ENCODE results near the gene IGSF6.
"Not testable (repeated sequence)": the region's sequence is repeated elsewhere in the genome, so short reads cannot be mapped to it uniquely, and the experiment has no call there.

The IGSF6 gene

DNA sequence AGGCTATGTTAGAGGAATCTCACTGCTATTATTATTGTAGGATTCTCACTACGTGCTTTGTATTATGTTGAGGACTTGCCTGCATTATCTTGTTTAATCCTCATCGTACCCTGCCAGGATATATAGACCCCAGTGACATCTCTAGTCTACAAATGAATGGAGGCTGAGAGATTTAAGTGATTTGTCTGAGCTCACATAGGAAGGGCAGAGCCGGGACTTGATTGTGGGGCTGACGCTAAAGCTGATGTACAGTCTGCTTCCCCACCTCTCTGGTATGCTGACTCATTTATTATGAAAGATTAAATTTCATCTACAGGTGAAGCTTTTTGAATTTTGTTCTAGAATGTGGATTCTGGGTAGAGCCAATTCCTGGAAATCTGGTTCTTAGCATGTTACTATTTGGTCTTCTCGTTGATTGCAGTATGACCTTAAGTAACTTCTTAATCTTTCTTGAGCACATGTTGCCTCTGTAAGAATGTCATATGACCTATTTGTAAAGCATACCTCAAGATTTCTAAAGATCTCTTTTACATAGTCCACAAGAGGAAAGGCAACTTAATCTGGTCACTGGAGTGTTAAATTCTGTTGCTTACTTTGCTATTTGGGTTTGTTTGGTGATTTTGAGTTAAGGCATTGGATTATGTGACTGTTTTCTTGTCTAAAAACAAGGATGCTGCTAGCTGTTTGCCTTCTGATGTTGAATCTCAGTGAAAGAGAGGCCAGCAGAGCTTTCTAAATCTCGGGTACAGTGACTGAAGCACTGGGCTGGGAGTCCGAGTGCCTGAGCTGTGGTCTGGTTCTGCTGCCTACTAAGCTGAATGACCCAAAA, 40.6 kb downstream of the IGSF6 start:
- peaks cover 5% of the 10 kb centered on the region for H3K36me3 Mint-ChIP-seq
- no peak for ATAC-seq (ENCODE audit: low read depth)
- H3K4me3 Mint-ChIP-seq = no peak overlapping the region
- H3K9me3 Mint-ChIP-seq = no peaks in the 10 kb centered on the region
- DNase-seq (ENCODE audit: low spot score in 2 of 2) = no peak
- H3K27ac Mint-ChIP-seq = no peak overlapping the region
- H3K4me1 Mint-ChIP-seq = peaks cover 29% of the 10 kb centered on the region
- H3K27me3 Mint-ChIP-seq = no peaks in the 10 kb centered on the region

DNA sequence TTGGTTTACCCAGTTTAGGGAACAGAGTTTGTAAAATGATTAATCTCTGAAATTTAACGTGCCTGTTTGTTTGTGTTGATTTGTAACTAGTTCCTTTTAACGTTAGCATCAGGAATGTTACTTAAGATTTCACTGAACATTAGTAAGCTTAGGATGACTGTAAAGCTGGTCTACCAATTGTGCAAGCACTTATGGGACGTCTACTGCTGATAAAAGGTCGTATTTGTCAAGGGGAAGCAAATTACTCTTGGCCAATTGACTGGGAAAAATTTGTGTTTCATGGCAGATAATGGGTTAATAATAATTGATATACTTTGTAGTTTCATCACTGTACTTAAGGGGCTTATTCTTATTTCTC, 41.2 kb downstream of the IGSF6 start:
- DNase-seq (ENCODE audit: low spot score in 2 of 2) = no peak
- no peak overlapping the region for H3K27ac Mint-ChIP-seq
- ATAC-seq (ENCODE audit: low read depth) = no peak
- H3K4me1 Mint-ChIP-seq = peaks cover 28% of the 10 kb centered on the region
- no peak overlapping the region for H3K4me3 Mint-ChIP-seq
- no peaks in the 10 kb centered on the region for H3K9me3 Mint-ChIP-seq
- H3K36me3 Mint-ChIP-seq = peaks cover 5% of the 10 kb centered on the region
- H3K27me3 Mint-ChIP-seq = no peaks in the 10 kb centered on the region

DNA sequence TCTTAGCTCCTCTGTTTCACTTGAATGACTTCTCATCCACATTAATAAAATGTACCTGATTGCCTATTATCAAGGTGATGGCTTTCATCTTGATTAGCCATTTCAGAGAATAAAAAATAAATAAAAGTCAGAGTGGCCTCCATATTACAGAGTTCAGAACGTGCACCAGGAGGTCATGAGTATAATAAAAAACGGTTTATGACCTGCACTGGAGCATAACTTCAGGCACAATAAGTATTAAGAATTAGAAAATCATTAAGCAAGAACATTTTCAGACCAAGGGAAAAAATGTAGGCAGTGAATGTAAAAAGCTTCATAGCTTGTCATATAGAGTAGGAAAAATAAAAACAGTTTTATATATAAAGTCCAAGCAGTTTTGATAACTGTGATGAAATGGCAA, 41.6 kb downstream of the IGSF6 start:
- Mint-ChIP-seq H3K9me3 (no peaks in the 10 kb centered on the region), H3K27ac (no peak overlapping the region), H3K27me3 (no peaks in the 10 kb centered on the region), H3K36me3 (peaks cover 5% of the 10 kb centered on the region), H3K4me3 (no peak overlapping the region), H3K4me1 (peaks cover 24% of the 10 kb centered on the region)
- DNase-seq (ENCODE audit: low spot score in 2 of 2) (no peak), ATAC-seq (ENCODE audit: low read depth) (no peak)

DNA sequence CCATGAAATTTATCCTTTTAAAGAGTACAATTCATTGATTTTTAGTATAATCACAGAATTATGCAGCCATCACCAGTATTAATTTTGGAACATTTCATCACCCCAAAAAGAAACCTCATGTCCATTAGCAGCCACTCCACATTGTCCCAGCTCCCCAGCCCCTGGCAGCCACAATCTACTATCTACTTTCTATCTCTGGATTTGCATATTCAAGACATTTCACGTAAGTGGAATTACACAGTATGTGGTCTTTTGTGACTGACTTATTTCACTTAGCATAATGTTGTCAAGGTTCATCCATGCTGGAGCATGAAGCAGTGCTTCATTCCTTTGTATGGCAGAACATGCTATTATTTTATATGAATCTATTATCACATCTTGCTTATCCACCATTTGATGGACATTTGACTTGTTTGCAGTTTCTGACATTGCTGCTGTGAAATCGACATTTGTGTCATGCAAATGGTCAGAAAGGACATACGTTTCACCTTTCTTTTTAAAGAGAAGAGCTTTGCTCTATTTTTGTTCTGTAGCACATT, 42.3 kb downstream of the IGSF6 start:
- H3K4me3 Mint-ChIP-seq = no peak overlapping the region
- H3K4me1 Mint-ChIP-seq = peaks cover 22% of the 10 kb centered on the region
- H3K9me3 Mint-ChIP-seq = no peaks in the 10 kb centered on the region
- ATAC-seq (ENCODE audit: low read depth) (no peak), DNase-seq (ENCODE audit: low spot score in 2 of 2) (no peak)
- H3K36me3 Mint-ChIP-seq = peaks cover 4% of the 10 kb centered on the region
- no peak overlapping the region for H3K27ac Mint-ChIP-seq
- no peaks in the 10 kb centered on the region for H3K27me3 Mint-ChIP-seq

DNA sequence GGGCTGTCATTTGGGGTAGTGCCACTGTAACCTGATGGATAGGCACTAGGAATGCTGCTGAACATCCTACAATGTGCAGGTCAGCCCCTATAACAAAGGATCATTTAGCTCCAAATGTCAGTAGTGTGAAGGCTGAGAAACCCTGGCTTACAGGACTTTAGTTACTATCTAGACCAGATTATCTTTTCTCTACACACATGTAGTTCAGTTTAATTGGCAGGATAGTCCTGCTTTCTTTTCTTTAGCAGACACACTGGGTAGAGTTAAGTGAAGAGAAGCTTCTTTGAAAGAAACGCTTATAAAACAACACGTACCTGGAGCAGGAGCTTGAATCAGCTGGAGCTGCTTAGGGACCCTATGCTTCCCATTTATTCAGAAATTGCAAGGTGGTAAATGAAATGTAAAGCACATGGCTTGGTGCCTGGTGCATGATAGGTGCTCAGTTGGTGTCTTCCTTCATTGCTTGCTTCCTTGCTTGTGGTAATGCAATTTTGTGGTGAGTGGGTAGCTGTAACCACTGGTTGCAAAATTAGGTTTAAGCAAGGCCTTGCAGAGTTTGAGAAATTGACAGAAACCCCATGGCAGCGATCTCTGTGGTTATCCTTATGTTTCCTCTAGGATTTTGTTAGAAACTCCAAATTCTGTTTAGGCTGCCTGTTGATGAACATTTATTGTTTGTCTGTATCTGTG, 43.6 kb downstream of the IGSF6 start:
- peaks cover 26% of the 10 kb centered on the region for H3K4me1 Mint-ChIP-seq
- no peak overlapping the region for H3K4me3 Mint-ChIP-seq
- no peak for ATAC-seq (ENCODE audit: low read depth)

DNA sequence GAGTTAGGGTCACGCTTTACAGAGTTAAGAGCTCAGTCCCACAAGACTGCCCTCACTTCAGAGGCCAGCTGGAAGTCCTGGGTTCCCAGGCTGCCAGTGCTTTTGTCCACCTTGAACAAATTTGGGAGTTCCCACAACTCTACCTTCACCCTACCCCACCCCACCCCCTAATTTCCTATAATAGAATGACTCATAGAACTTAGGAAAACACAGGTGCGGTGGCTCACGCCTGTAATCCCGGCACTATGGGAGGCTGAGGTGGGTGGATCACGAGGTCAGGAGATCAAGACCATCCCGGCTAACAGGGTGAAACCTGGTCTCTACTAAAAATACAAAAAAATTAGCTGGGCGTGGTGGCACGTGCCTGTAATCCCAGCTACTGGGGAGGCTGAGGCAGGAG, 46.6 kb downstream of the IGSF6 start:
- not testable (repeated sequence) for H3K9me3 Mint-ChIP-seq; DNase-seq (ENCODE audit: low spot score in 2 of 2); H3K4me3 Mint-ChIP-seq; H3K27ac Mint-ChIP-seq; H3K27me3 Mint-ChIP-seq; ATAC-seq (ENCODE audit: low read depth); H3K36me3 Mint-ChIP-seq
- peaks cover 35% of the 10 kb centered on the region for H3K4me1 Mint-ChIP-seq

More for the DNA sequence above, 43.6 kb downstream of the IGSF6 start:
- DNase-seq (ENCODE audit: low spot score in 2 of 2) = no peak
- Mint-ChIP-seq H3K27me3 (no peaks in the 10 kb centered on the region), H3K27ac (peak overlapping the region; percentile 40), H3K36me3 (no peaks in the 10 kb centered on the region), H3K9me3 (no peaks in the 10 kb centered on the region)

DNA sequence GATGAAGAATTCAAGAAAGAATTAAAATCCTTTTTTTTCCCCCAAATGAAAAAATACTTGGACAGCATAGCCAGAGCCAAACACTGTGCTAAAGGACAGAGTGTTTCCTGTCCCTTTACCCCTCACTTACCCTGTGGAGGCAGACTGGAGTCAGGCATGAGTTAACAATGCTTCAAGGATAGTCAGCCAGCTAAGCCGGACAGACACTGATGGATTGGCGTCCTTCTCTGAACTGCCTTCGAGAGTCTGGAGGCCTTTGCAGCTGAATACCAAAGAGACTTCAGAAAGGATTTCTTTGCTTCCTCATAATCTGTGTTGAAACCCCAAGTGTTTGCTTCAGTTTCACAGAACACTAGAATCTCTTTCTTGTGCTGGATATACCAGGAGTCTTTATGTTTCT, 48.5 kb downstream of the IGSF6 start:
- no peaks in the 10 kb centered on the region for H3K27me3 Mint-ChIP-seq
- DNase-seq (ENCODE audit: low spot score in 2 of 2) (no peak), ATAC-seq (ENCODE audit: low read depth) (no peak)
- no peak overlapping the region for H3K27ac Mint-ChIP-seq
- no peaks in the 10 kb centered on the region for H3K36me3 Mint-ChIP-seq
- H3K9me3 Mint-ChIP-seq = no peaks in the 10 kb centered on the region
- no peak overlapping the region for H3K4me3 Mint-ChIP-seq
- peaks cover 28% of the 10 kb centered on the region for H3K4me1 Mint-ChIP-seq

DNA sequence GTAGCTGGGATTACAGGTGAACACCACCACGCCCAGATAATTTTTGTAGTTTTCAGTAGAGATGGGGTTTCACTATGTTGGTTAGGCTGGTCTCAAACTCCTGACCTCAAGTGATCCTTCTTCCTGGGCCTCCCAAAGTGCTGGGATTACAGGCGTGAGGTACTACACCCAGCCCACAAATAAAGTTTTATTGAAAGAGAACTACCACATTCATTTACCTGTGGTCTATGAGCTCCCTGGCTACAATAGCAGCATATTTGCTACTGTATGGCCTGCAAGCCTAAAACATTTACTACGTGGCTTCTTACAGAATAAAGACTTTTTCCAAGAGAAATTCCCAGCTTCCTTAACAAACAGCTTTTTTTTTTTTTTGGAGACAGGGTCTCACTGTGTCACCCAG, 49.6 kb downstream of the IGSF6 start:
- no peaks in the 10 kb centered on the region for H3K9me3 Mint-ChIP-seq
- no peak for DNase-seq (ENCODE audit: low spot score in 2 of 2)
- H3K4me3 Mint-ChIP-seq = no peak overlapping the region
- no peak for ATAC-seq (ENCODE audit: low read depth)
- H3K36me3 Mint-ChIP-seq = no peaks in the 10 kb centered on the region
- H3K4me1 Mint-ChIP-seq = peaks cover 29% of the 10 kb centered on the region
- no peak overlapping the region for H3K27ac Mint-ChIP-seq
- no peaks in the 10 kb centered on the region for H3K27me3 Mint-ChIP-seq

DNA sequence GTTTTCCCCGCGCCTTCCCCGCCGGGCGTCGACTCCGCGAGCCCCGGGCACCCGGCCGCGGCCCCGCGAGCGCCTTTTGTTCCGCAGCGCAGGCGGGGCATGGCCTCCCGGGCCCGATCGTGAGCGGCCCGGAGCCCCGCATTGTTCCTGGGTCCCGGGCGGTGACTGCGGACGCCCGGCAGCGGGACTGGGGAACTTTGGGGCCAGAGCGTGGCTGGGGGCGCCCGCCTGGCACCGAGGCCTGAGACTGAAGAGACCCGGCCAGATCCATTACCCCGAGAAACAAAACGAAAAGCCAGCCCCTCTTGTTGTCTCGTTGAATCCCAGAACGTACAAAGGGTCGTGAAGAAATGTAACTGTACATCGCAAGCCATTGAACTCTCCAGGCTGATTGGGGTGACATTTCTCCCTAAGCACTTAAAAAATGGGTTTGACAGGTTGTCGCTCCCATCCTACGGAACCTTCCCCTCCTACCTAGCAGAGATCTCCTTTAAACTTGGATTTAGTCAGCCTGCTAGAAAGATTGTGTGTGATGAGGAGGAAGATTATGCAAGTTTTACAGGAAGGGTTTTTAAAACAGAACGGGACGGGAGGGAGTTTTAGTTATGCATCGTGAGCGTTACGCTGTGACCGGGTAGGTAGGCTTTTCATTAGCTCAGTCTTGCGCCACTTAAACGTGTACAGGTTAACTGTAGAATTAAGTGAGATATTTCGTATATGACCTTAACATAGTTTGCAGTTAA, 52.2 kb downstream of the IGSF6 start:
- DNase-seq (ENCODE audit: low spot score in 2 of 2) = peak; percentile 23 to 51
- H3K36me3 Mint-ChIP-seq = no peaks in the 10 kb centered on the region
- ATAC-seq (ENCODE audit: low read depth) = peak; percentile 26
- peak overlapping the region; percentile 96 for H3K27ac Mint-ChIP-seq
- H3K4me3 Mint-ChIP-seq = peak overlapping the region; percentile 93
- no peaks in the 10 kb centered on the region for H3K9me3 Mint-ChIP-seq
- no peaks in the 10 kb centered on the region for H3K27me3 Mint-ChIP-seq
- peaks cover 31% of the 10 kb centered on the region for H3K4me1 Mint-ChIP-seq

DNA sequence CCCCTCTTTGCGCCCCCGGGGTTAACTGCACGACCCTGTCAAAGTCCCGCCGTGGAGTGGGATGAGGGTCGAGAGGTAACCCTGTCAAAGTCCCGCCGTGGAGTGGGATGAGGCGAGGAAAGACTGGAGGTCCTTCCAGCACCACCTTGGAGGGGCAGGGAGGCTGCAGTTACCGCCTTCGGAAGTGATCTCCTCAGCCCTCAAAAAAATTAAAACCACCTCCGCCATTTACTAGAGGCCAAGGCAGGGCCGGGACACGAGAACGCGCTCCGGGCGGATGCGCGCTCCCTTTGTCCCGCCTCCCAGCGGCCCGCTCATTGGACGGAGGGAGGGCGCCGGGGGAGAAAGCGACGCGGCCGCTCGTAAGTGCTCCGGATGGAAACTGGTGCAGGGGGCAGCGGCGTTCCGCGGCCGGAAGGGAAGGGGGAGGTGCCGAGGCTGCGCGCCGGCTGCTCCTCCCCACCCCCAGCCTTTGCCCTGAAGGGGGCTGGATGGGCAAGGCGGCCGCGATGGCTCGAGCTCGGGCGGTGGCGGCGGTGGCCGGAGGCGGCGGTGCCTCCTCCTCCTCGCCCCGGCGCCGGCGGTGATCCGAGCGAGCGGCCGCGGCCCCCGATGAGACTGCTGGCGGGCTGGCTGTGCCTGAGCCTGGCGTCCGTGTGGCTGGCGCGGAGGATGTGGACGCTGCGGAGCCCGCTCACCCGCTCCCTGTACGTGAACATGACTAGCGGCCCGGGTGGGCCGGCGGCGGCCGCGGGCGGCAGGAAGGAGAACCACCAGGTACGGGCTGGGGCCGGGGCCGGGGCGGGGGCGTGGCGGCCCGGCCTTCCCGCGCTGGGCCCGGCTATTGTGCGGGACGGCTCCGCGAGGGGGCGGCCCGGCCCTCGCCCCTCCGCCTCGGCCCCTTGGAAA, 53.0 kb downstream of the IGSF6 start, which contains the start of gene METTL9:
Gene METTL9 (plus strand): TSS at position 456 of the 909 bp plus-strand sequence. CDS start 157 bp downstream, at position 613.
- DNase-seq (ENCODE audit: low spot score in 2 of 2) (peak; percentile 94 to 97), ATAC-seq (ENCODE audit: low read depth) (peak; percentile 88)
- Mint-ChIP-seq H3K36me3 (no peaks in the 10 kb centered on the region), H3K27me3 (no peaks in the 10 kb centered on the region), H3K27ac (peak within 1 kb of the TSS; percentile 96), H3K4me3 (peak within 1 kb of the TSS; percentile 93), H3K9me3 (no peaks in the 10 kb centered on the region), H3K4me1 (peaks cover 29% of the 10 kb centered on the region)

DNA sequence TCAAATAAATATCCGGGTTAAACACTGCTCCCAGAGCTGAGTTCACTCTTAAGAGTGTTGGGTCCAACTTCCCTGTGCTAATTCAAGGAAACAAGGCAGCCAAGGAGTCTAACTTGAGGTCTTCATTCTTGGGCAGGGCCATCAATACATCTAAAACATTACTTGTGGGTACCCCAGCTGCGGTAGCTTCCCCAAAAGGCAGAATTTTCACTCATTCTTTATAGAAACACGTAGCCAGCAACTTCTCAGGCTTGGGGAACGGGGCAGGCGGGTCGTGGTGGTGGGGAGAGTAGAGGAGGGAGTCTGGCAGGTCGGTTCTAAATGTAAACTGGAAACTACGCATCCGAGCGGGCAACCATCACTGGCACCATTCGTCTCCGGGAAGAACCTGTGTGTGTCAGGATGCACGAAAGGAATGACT, 53.7 kb downstream of the IGSF6 start:
- peak overlapping the region; percentile 95 for H3K27ac Mint-ChIP-seq
- peak; percentile 2 for ATAC-seq (ENCODE audit: low read depth)
- H3K4me1 Mint-ChIP-seq = peaks cover 26% of the 10 kb centered on the region
- no peak for DNase-seq (ENCODE audit: low spot score in 2 of 2)
- no peaks in the 10 kb centered on the region for H3K36me3 Mint-ChIP-seq
- peak overlapping the region; percentile 91 for H3K4me3 Mint-ChIP-seq
- no peaks in the 10 kb centered on the region for H3K9me3 Mint-ChIP-seq
- no peaks in the 10 kb centered on the region for H3K27me3 Mint-ChIP-seq

DNA sequence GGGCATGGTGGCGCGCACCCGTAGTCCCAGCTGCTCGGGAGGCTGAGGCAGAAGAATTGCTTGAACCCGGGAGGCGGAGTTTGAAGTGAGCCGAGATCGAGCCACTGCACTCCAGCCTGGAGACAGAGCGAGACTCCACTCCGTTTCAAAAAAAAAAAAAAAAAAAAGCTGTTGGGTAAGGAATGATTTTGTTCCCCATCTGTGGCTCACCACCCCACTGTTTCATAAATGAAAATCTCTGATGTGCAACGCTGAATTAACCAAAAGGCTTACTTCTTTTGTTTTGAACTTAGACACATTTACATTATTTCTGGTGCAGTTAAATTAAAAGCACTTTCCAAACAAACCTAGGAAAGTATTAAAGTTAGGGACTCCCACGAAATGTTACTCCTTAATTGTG, 54.2 kb downstream of the IGSF6 start:
- H3K4me1 Mint-ChIP-seq = peaks cover 25% of the 10 kb centered on the region
- no peaks in the 10 kb centered on the region for H3K36me3 Mint-ChIP-seq
- H3K27me3 Mint-ChIP-seq = no peaks in the 10 kb centered on the region
- DNase-seq (ENCODE audit: low spot score in 2 of 2) (no peak), ATAC-seq (ENCODE audit: low read depth) (no peak)
- no peaks in the 10 kb centered on the region for H3K9me3 Mint-ChIP-seq
- H3K27ac Mint-ChIP-seq = peak overlapping the region; percentile 95
- H3K4me3 Mint-ChIP-seq = peak overlapping the region; percentile 91

DNA sequence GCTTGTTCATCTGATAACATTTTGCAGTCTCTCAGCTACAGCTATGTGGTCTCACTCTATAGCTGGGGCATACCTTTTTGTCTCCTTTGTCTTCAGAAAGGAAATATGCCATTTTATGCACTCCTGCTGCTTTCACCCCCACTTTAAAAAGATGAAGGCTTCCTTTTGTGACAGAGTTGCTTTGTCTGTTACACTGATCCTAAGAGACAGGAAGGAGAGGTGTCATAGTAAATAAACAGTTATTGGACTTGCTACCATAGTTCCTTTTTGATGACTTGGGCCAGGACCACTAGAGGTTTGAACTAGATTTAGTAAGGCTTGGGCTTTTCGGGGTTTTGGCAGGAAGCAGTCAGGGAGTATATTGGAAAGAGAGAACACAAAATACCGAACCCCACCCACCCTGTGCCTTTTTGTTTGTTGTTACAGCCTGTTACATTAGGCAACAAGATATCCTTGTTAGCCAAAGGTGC, 54.8 kb downstream of the IGSF6 start:
- H3K36me3 Mint-ChIP-seq = no peaks in the 10 kb centered on the region
- DNase-seq (ENCODE audit: low spot score in 2 of 2) (no peak), ATAC-seq (ENCODE audit: low read depth) (no peak)
- H3K4me3 Mint-ChIP-seq = peak overlapping the region; percentile 81
- peak overlapping the region; percentile 74 for H3K27ac Mint-ChIP-seq
- no peaks in the 10 kb centered on the region for H3K9me3 Mint-ChIP-seq
- H3K4me1 Mint-ChIP-seq = peaks cover 22% of the 10 kb centered on the region
- H3K27me3 Mint-ChIP-seq = no peaks in the 10 kb centered on the region
